ENCODE results near the gene GANC.

DNA sequence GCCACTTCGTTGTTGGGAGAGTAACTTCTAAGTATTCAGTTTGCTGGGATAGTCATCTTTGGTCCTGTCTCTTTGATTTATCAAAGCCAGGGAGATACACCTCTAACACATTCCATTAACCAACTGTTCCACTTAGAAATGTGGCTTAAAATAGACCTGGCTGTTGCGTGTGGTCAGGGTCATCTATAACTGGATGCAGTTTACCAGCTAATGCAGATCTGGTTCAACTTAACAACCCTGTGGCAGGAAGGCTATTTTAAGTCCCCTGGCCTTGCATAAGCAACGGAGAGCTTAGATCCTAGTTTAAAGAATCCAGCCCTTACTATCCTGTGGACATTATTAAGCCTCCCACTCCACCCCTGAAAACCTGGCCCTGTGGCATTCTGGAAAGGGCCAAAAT is 58.2 kb downstream of the GANC start:
- TF ChIP-seq, protein P1, sequence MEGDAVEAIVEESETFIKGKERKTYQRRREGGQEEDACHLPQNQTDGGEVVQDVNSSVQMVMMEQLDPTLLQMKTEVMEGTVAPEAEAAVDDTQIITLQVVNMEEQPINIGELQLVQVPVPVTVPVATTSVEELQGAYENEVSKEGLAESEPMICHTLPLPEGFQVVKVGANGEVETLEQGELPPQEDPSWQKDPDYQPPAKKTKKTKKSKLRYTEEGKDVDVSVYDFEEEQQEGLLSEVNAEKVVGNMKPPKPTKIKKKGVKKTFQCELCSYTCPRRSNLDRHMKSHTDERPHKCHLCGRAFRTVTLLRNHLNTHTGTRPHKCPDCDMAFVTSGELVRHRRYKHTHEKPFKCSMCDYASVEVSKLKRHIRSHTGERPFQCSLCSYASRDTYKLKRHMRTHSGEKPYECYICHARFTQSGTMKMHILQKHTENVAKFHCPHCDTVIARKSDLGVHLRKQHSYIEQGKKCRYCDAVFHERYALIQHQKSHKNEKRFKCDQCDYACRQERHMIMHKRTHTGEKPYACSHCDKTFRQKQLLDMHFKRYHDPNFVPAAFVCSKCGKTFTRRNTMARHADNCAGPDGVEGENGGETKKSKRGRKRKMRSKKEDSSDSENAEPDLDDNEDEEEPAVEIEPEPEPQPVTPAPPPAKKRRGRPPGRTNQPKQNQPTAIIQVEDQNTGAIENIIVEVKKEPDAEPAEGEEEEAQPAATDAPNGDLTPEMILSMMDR (IDR thresholded peaks at IDR 0.05) = no peak
- no peak for TF ChIP-seq POLR2A (IDR thresholded peaks at IDR 0.05)
